Psoas muscle (tissue), 8 donors: ENCODE results near the gene TDRD12. TPM values are rescaled to one million over a fixed set of nuclear protein-coding genes. Genes with fewer than 3 reads are reported as not detected.
"Not testable (repeated sequence)": the region's sequence is repeated elsewhere in the genome, so short reads cannot be mapped to it uniquely, and the experiment has no call there.

Experiments used
- ATAC-seq, 4 donors: fragments of 200-7000 bp; cut with Tn5 transposase; one replicate each; pipeline ENCODE4 v1.9.1; 2020; ENCODE audit warnings: moderate library complexity in 3 of 4, mild to moderate bottlenecking in 2 of 4
- DNase-seq, 2 donors: peaks; one replicate each; pipeline ENCODE4 v3.0.0-alpha.2; 2020
- H3K27ac ChIP-seq: fragments of 200-600 bp; one replicate; pipeline ENCODE4 v1.8.0; 2022
- H3K27me3 ChIP-seq, 3 donors: fragments of 200-600 bp in 1 of 3; one replicate each; pipeline versions ENCODE4 v1.6.1 to v1.8.0; 2013 to 2022; ENCODE audit warnings: low read length in 2 of 3, mild to moderate bottlenecking in 2 of 3, moderate library complexity in 1 of 3; ENCODE audit not compliant: insufficient read depth in 3 of 3
- H3K36me3 ChIP-seq, 2 donors: fragments of 200-600 bp in 1 of 2; one replicate each; pipeline versions ENCODE4 v1.6.1 to v1.8.0; 2013 to 2022; ENCODE audit warnings: low read depth in 1 of 2, mild to moderate bottlenecking in 1 of 2, moderate library complexity in 1 of 2; ENCODE audit not compliant: insufficient read depth in 1 of 2
- H3K4me1 ChIP-seq: fragments of 200-600 bp; one replicate; pipeline ENCODE4 v1.8.0; 2022
- H3K4me3 ChIP-seq: fragments of 200-600 bp; one replicate; pipeline ENCODE4 v1.8.0; 2022; ENCODE audit warnings: mild to moderate bottlenecking
- H3K9me3 ChIP-seq: fragments of 200-600 bp; one replicate; pipeline ENCODE4 v1.8.0; 2022
- WGBS, 3 donors: extraction: QIAGEN DNeasy Blood & Tissue Kit; methylation state at CpG; one replicate each; pipeline versions ENCODE4 v1.1.6 to v1.1.7; 2013; 5-methylcytosine and 5-hydroxymethylcytosine counted together
- intact Hi-C, 2 donors: fragments of 100-400 bp; cut with DNase I; formaldehyde crosslinking; loops; one replicate each; pipeline versions ENCODE4 v1.11.0 to v1.14.2; 2022
- polyA plus RNA-seq, 3 donors: library from polyadenylated mRNA; stranded (reverse); fragments of 200-250 nt; gene quantifications; one replicate each; pipeline ENCODE4 v1.2.3, GENCODE V29; 2013
- total RNA-seq, 4 donors: library from RNA; stranded (reverse); fragmentation: NEBNext Ultra II Directional in 2 of 4; extraction: Animal tissue kit (Norgen Biotek cat#: 25700) in 2 of 4; gene quantifications; one replicate each; pipeline versions ENCODE4 v1.2.1 to v1.2.4, GENCODE V29; 2021 to 2023
- TF ChIP-seq, protein P1 (sequence below): fragments of 200-600 bp; IDR thresholded peaks from one replicate; pipeline ENCODE4 v1.8.0; 2022; ENCODE audit warnings: antibody characterized with exemption
- donor health status: healthy with polysubstance abuse.
- donor health status: DM: no; HTN: no; CAD: no; lungs with moderate emphysema.
- donor health status: Bipolar disorder and iron deficiency.
- donor health status: healthy.
- donor health status: DM: yes; HTN: yes; CAD: no.
- donor health status: DM: no; HTN: no; CAD: no.
- donor health status: DM: no; HTN: no; CAD: no.
- donor health status: DM: yes; HTN: yes; CAD: no.

The TDRD12 gene
- total and polyA plus RNA-seq, 7 donors: 0.14 to 0.28 (median 0.19) TPM; not detected in 3

DNA sequence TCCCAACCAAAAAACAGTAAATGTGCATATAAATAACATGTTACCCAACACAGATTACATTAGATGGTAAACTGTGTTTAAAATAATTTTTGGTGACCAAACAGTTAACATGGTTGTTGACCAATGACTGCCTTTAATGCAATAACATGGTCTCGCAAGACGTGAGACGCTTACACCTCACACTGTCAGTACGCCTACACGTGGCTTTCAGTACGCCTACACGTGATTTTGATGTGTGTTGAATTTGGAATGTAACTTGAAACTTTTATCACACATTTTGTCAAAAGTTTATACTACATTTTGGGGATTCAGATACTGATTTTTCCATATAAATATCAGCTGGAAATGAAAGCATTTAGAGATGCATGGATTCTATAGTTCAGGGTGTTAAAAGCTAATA lies 118.0 kb downstream of the TDRD12 start:
- Histone ChIP-seq H3K9me3 (peaks cover 9% of the 10 kb centered on the region), H3K36me3 (no peaks in the 10 kb centered on the region), H3K4me1 (no peaks in the 10 kb centered on the region), H3K27ac (no peak overlapping the region), H3K4me3 (no peak overlapping the region), H3K27me3 (no peaks in the 10 kb centered on the region)
- TF ChIP-seq, protein P1, sequence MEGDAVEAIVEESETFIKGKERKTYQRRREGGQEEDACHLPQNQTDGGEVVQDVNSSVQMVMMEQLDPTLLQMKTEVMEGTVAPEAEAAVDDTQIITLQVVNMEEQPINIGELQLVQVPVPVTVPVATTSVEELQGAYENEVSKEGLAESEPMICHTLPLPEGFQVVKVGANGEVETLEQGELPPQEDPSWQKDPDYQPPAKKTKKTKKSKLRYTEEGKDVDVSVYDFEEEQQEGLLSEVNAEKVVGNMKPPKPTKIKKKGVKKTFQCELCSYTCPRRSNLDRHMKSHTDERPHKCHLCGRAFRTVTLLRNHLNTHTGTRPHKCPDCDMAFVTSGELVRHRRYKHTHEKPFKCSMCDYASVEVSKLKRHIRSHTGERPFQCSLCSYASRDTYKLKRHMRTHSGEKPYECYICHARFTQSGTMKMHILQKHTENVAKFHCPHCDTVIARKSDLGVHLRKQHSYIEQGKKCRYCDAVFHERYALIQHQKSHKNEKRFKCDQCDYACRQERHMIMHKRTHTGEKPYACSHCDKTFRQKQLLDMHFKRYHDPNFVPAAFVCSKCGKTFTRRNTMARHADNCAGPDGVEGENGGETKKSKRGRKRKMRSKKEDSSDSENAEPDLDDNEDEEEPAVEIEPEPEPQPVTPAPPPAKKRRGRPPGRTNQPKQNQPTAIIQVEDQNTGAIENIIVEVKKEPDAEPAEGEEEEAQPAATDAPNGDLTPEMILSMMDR: no peak
- ATAC-seq (no peak), DNase-seq (no peak)
- intact Hi-C loops: no loop called here
- WGBS, 3 donors: 64 to 72% (median 69%) methylated on average over 7 of the region's 7 CpGs

DNA sequence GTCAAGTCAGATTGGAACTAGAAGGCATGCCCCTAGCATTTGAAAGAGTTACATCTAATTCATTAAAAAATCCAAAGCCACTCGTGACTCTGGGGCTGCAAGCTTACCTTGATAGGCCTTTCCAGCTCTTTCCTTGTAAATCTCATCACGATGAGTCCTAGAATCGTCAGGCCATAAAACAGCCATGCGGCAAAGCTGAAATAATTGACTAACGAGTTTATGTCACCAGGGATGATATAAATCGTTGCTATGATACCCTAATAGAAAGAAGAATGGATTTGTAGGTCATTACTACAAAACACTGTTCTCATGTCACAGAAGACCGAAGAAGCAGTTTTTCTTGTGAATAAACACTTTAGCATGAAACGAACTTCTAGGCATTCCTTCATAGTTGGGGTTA lies 122.5 kb downstream of the TDRD12 start:
- Histone ChIP-seq H3K4me3 (no peak overlapping the region), H3K4me1 (no peaks in the 10 kb centered on the region), H3K27me3 (no peaks in the 10 kb centered on the region), H3K27ac (no peak overlapping the region), H3K9me3 (peaks cover 9% of the 10 kb centered on the region), H3K36me3 (no peaks in the 10 kb centered on the region)
- DNase-seq (no peak), ATAC-seq (no peak)
- TF ChIP-seq, protein P1: no peak
- WGBS, 3 donors: 63 to 70% (median 67%) methylated on average over 8 of the region's 8 CpGs
- intact Hi-C loops: no loop called here

DNA sequence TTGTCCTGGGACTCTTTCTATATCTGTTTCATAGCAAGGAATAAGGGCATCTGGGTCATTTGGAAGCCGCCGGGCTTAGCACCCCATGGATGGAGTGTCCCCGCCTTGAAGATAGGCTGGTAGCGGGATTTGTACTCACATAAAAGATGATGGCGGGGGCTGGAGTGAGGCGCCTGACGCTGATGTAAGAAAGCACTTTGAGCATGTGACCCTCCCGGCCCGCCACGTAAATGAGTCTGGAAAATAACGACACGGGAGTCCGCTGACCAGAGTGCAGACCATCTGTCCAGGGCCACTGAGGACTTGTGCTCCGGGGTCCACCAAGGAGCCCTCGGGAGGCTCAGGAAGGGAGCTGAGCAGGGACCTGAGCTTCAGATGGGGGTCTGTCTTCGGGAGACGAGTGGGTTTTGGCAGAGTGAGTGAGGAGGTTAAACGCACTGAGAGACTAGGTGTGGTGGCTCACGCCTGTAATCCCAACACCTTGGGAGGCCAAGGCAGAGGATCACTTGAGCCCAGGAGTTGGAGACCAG lies 124.2 kb downstream of the TDRD12 start:
- H3K27me3 ChIP-seq: no peaks in the 10 kb centered on the region
- 91 to 94% (median 93%) methylated on average over 19 of the region's 19 CpGs for WGBS, 3 donors
- intact Hi-C loops: no loop called here
- no peak for DNase-seq
- H3K36me3 ChIP-seq: no peaks in the 10 kb centered on the region
- H3K4me3 ChIP-seq: no peak overlapping the region
- peaks cover 9% of the 10 kb centered on the region for H3K9me3 ChIP-seq
- H3K27ac ChIP-seq: no peak overlapping the region
- H3K4me1 ChIP-seq: no peaks in the 10 kb centered on the region
- TF ChIP-seq, protein P1: no peak
- ATAC-seq: no peak

DNA sequence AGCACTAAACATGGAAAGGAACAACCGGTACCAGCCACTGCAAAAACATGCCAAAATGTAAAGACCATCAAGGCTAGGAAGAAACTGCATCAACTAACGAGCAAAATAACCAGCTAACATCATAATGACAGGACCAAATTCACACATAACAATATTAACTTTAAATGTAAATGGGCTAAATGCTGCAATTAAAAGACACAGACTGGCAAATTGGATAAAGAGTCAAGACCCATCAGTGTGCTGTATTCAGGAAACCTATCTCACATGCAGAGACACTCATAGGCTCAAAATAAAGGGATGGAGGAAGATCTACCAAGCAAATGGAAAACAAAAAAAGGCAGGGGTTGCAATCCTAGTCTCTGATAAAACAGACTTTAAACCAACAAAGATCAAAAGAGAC lies 128.5 kb downstream of the TDRD12 start:
- H3K36me3 ChIP-seq, H3K27ac ChIP-seq, H3K9me3 ChIP-seq, intact Hi-C loops, H3K4me3 ChIP-seq, H3K27me3 ChIP-seq, ATAC-seq, H3K4me1 ChIP-seq, DNase-seq: not testable (repeated sequence)
- WGBS, 3 donors: 14% methylated on average over 1 of the region's 2 CpGs; no CpG with 5 or more reads in 2 of the 3 donors

DNA sequence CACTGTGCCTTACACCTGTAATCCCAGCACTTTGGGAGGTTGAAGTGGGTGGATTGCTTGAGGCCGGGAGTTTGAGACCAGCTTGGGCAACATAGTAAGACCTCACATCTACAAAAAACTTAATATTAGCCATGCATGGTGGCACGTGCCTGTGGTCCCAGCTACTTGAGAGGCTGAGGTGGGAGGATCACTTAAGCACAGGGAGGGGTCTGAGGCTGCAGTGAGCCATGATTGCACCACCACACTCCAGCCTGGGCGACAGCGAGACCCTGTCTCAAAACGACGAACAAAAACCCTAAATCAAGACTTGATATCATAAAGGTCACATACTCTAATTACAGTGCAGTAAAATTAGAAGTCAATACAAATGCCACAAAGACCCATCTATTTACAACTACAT lies 132.6 kb downstream of the TDRD12 start:
- Histone ChIP-seq H3K27ac (no peak overlapping the region), H3K27me3 (no peaks in the 10 kb centered on the region), H3K36me3 (no peaks in the 10 kb centered on the region), H3K4me1 (no peaks in the 10 kb centered on the region), H3K4me3 (no peak overlapping the region), H3K9me3 (no peaks in the 10 kb centered on the region)
- no peak for DNase-seq
- WGBS, 3 donors: 86 to 90% (median 89%) methylated on average over 6 of the region's 6 CpGs
- intact Hi-C loops: no loop called here
- no peak for ATAC-seq
- TF ChIP-seq, protein P1: no peak

DNA sequence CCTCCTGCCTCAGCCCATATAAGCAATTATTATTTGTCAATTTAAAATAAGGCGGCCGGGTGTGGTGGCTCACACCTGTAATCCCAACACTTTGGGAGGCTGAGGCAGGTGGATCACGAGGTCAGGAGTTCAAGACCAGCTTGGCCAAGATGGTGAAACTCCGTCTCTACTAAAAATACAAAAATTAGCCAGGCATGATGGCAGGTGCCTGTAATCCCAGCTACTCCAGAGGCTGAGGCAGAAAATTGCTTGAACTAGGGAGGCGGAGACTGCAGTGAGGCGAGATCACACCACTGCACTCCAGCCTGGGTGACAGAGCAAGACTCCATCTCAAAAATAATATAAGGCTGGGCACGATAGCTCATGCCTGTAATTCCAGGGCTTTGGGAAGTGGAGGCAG lies 137.3 kb downstream of the TDRD12 start:
- intact Hi-C loops, H3K27me3 ChIP-seq, H3K4me1 ChIP-seq, H3K9me3 ChIP-seq, H3K4me3 ChIP-seq, H3K27ac ChIP-seq, H3K36me3 ChIP-seq, ATAC-seq, DNase-seq: not testable (repeated sequence)
- WGBS, 3 donors: 88 to 91% (median 90%) methylated on average over 7 of the region's 7 CpGs
